Spleen (tissue), 11 donors: ENCODE measurements around the gene UBN1. TPM values are rescaled to one million over a fixed set of nuclear protein-coding genes. Genes with fewer than 3 reads are reported as not detected.

Experiments used
- DNase-seq: peaks from one replicate; pipeline ENCODE4 v3.0.0-alpha.2; 2020
- H3K27ac ChIP-seq, 8 donors: fragments of 200-600 bp; sonication (generic) in 7 of 8; 1 replicate in 4 of 8; 2 replicates in 4 of 8; pipeline versions ENCODE4 v1.5.0 to v1.8.0; 2016 to 2021; ENCODE audit warnings: inconsistent platforms in 4 of 8, mild to moderate bottlenecking in 4 of 8, moderate library complexity in 1 of 8
- H3K27me3 ChIP-seq, 7 donors: fragments of 200-600 bp; sonication (generic) in 6 of 7; replicated peaks in 1 of 7; 1 replicate in 4 of 7; 2 replicates in 3 of 7; pipeline versions ENCODE4 v1.5.0 to v1.8.0; 2016 to 2021; ENCODE audit warnings: inconsistent platforms in 3 of 7, mild to moderate bottlenecking in 1 of 7
- H3K36me3 ChIP-seq, 6 donors: fragments of 200-600 bp; sonication (generic) in 5 of 6; 1 replicate in 4 of 6; 2 replicates in 2 of 6; pipeline versions ENCODE4 v1.5.0 to v1.8.0; 2016 to 2021; ENCODE audit warnings: inconsistent platforms in 2 of 6
- H3K4me1 ChIP-seq, 6 donors: fragments of 200-600 bp; sonication (generic) in 5 of 6; 1 replicate in 3 of 6; 2 replicates in 3 of 6; pipeline versions ENCODE4 v1.5.0 to v1.8.0; 2016 to 2021; ENCODE audit warnings: inconsistent platforms in 3 of 6
- H3K4me3 ChIP-seq, 8 donors: fragments of 200-600 bp; sonication (generic) in 7 of 8; 1 replicate in 4 of 8; 2 replicates in 4 of 8; pipeline versions ENCODE4 v1.5.0 to v1.8.0; 2016 to 2021; ENCODE audit warnings: inconsistent platforms in 4 of 8, mild to moderate bottlenecking in 4 of 8, moderate library complexity in 2 of 8
- H3K9me3 ChIP-seq, 8 donors: fragments of 200-600 bp; sonication (generic) in 7 of 8; 1 replicate in 4 of 8; 2 replicates in 4 of 8; pipeline versions ENCODE4 v1.5.0 to v1.8.0; 2016 to 2021; ENCODE audit warnings: inconsistent platforms in 4 of 8
- CTCF ChIP-seq, 11 experiments: fragments of 200-600 bp in 7 of 11; fragments of 450-650 bp in 4 of 11; sonication (generic) in 4 of 11; IDR thresholded peaks in 8 of 11; conservative IDR thresholded peaks in 3 of 11; 1 replicate in 7 of 11; 2 replicates in 4 of 11; pipeline versions ENCODE4 v1.4.0 to v1.8.0; 2016 to 2021; ENCODE audit warnings: antibody characterized with exemption in 11 of 11, inconsistent platforms in 4 of 11, mild to moderate bottlenecking in 1 of 11
- POLR2A ChIP-seq, 3 donors: fragments of 450-650 bp; IDR thresholded peaks; one replicate each; pipeline ENCODE4 v1.5.1; 2017; ENCODE audit warnings: antibody characterized with exemption in 3 of 3, mild to moderate bottlenecking in 1 of 3
- POLR2AphosphoS5 ChIP-seq, 3 donors: sonication (generic); formaldehyde crosslinking; IDR thresholded peaks; one replicate each; pipeline ENCODE4 v1.5.1; 2017; ENCODE audit warnings: antibody characterized with exemption in 3 of 3
- WGBS, 5 donors: extraction: QIAGEN DNeasy Blood & Tissue Kit in 3 of 5; methylation state at CpG; one replicate each; pipeline versions ENCODE4 v1.1.5 to v1.1.7; 2013 to 2018; 5-methylcytosine and 5-hydroxymethylcytosine counted together
- intact Hi-C: fragments of 100-400 bp; cut with DNase I; formaldehyde crosslinking; loops from one replicate; pipeline ENCODE4 v1.15.0; 2023; ENCODE audit warnings: low total_unique reads
- polyA plus RNA-seq, 3 donors: library from polyadenylated mRNA; stranded (reverse); fragments of 200-250 nt; gene quantifications; one replicate each; pipeline ENCODE4 v1.2.1, GENCODE V29; 2013
- total RNA-seq, 7 donors: library from RNA; depleted of rRNA in 3 of 7; stranded (reverse); fragments of >200 nt in 3 of 7; fragmentation: NEBNext Ultra II Directional in 4 of 7; extraction: Animal tissue kit (Norgen Biotek cat#: 25700) in 4 of 7; gene quantifications; one replicate each; pipeline versions ENCODE4 v1.1.0 to v1.2.1, GENCODE V29; 2016 to 2021
- donor health status: healthy with polysubstance abuse.
- donor health status: DM: no; HTN: no; CAD: no; lungs with moderate emphysema.
- donor health status: DM: no; HTN: no; CAD: no.
- donor health status: Bipolar disorder and iron deficiency.
- donor health status: healthy.
- donor health status: DM: no; HTN: no; CAD: no.
- donor health status: DM: yes; HTN: yes; CAD: no.

Gene UBN1
- total and polyA plus RNA-seq, 10 donors, result 4.8 to 69.4 (median 52.2) TPM

GRCh38 chr16:4828567-4829321 lies 18.5 kb upstream of the UBN1 start:
- peaks cover 0 to 18% (median 15%) of the 10 kb centered on the region in 6 donors for H3K4me1 ChIP-seq
- 94 to 97% (median 95%) methylated on average over 11 of the region's 11 CpGs for WGBS, 5 donors
- H3K4me3 ChIP-seq, result no peak overlapping the region
- H3K9me3 ChIP-seq, result no peaks in the 10 kb centered on the region
- H3K27me3 ChIP-seq, result no peaks in the 10 kb centered on the region
- H3K27ac ChIP-seq, result no peak overlapping the region
- intact Hi-C loops, result no loop called here
- DNase-seq, result no peak
- H3K36me3 ChIP-seq, result peaks cover 8 to 100% (median 89%) of the 10 kb centered on the region in 6 donors
- no peak for TF ChIP-seq POLR2A (IDR thresholded peaks at IDR 0.05)
- TF ChIP-seq POLR2AphosphoS5 (IDR thresholded peaks at IDR 0.05), result no peak
- TF ChIP-seq CTCF (IDR thresholded peaks at IDR 0.05 in 8 of 11, conservative IDR thresholded peaks at IDR 0.05 in 3 of 11), result no peak

GRCh38 chr16:4830408-4830807 lies 16.9 kb upstream of the UBN1 start:
- H3K4me1 ChIP-seq, result peaks cover 0 to 30% (median 19%) of the 10 kb centered on the region in 6 donors
- TF ChIP-seq CTCF (IDR thresholded peaks at IDR 0.05 in 8 of 11, conservative IDR thresholded peaks at IDR 0.05 in 3 of 11), result no peak
- no peak for TF ChIP-seq POLR2A (IDR thresholded peaks at IDR 0.05)
- TF ChIP-seq POLR2AphosphoS5 (IDR thresholded peaks at IDR 0.05), result no peak
- no peaks in the 10 kb centered on the region for H3K27me3 ChIP-seq
- intact Hi-C loops, result no loop called here
- 89 to 96% (median 92%) methylated on average over 7 of the region's 7 CpGs for WGBS, 5 donors
- no peak for DNase-seq
- H3K27ac ChIP-seq, result no peak overlapping the region
- no peaks in the 10 kb centered on the region for H3K9me3 ChIP-seq
- H3K4me3 ChIP-seq, result no peak overlapping the region
- H3K36me3 ChIP-seq, result peaks cover 8 to 100% (median 77%) of the 10 kb centered on the region in 6 donors

GRCh38 chr16:4831616-4832015 lies 15.7 kb upstream of the UBN1 start:
- no peak for DNase-seq
- Histone ChIP-seq H3K4me1 (peaks cover 0 to 30% (median 19%) of the 10 kb centered on the region in 6 donors), H3K27ac (no peak overlapping the region), H3K36me3 (peaks cover 8 to 100% (median 70%) of the 10 kb centered on the region in 6 donors), H3K4me3 (no peak overlapping the region), H3K9me3 (no peaks in the 10 kb centered on the region), H3K27me3 (no peaks in the 10 kb centered on the region)
- TF ChIP-seq CTCF (IDR thresholded peaks at IDR 0.05 in 8 of 11, conservative IDR thresholded peaks at IDR 0.05 in 3 of 11) (no peak), POLR2AphosphoS5 (IDR thresholded peaks at IDR 0.05) (no peak)
- WGBS, 5 donors, result 94 to 98% (median 96%) methylated on average over 8 of the region's 8 CpGs
- intact Hi-C loops, result no loop called here

GRCh38 chr16:4832698-4833343 lies 14.5 kb upstream of the UBN1 start:
- peaks cover 0 to 30% (median 19%) of the 10 kb centered on the region in 6 donors for H3K4me1 ChIP-seq
- WGBS, 5 donors, result 77 to 82% (median 78%) methylated on average over 6 of the region's 6 CpGs

More at GRCh38 chr16:4832698-4833343, 14.5 kb upstream of the UBN1 start:
- intact Hi-C loops, result no loop called here
- no peaks in the 10 kb centered on the region for H3K9me3 ChIP-seq
- no peak for DNase-seq
- peaks cover 8 to 100% (median 68%) of the 10 kb centered on the region in 6 donors for H3K36me3 ChIP-seq
- no peak overlapping the region for H3K4me3 ChIP-seq
- H3K27ac ChIP-seq, result no peak overlapping the region
- TF ChIP-seq POLR2A (IDR thresholded peaks at IDR 0.05), result no peak
- no peak for TF ChIP-seq POLR2AphosphoS5 (IDR thresholded peaks at IDR 0.05)
- no peak for TF ChIP-seq CTCF (IDR thresholded peaks at IDR 0.05 in 8 of 11, conservative IDR thresholded peaks at IDR 0.05 in 3 of 11)
- H3K27me3 ChIP-seq, result no peaks in the 10 kb centered on the region
